ENCODE results near the gene ID1. TPM values are rescaled to one million over a fixed set of nuclear protein-coding genes. Genes with fewer than 3 reads are reported as not detected.

Gene ID1, protein sequence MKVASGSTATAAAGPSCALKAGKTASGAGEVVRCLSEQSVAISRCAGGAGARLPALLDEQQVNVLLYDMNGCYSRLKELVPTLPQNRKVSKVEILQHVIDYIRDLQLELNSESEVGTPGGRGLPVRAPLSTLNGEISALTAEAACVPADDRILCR
- 2.3 and 2.4 TPM in 2 replicates for total RNA-seq

DNA sequence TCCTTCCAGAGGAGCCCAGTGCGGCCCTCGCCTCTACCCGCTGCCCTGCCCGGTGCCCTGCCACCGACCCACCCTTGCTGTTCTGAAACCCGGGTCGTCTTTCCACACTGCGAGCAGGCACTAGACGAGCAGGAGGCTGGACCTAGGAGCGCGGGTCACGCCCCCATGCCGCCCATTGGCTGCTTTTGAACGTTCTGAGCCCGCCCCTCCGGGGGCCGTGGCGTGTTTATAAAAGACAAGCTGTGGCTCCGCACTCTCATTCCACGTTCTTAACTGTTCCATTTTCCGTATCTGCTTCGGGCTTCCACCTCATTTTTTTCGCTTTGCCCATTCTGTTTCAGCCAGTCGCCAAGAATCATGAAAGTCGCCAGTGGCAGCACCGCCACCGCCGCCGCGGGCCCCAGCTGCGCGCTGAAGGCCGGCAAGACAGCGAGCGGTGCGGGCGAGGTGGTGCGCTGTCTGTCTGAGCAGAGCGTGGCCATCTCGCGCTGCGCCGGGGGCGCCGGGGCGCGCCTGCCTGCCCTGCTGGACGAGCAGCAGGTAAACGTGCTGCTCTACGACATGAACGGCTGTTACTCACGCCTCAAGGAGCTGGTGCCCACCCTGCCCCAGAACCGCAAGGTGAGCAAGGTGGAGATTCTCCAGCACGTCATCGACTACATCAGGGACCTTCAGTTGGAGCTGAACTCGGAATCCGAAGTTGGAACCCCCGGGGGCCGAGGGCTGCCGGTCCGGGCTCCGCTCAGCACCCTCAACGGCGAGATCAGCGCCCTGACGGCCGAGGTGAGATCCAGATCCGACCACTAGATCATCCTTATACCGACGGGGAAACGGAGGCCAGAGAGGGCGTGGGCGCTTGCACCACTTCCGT, at the start of gene ID1:
Gene ID1 (plus strand): TSS at position 259 of the 871 bp plus-strand sequence. CDS start 99 bp downstream, at position 358.

DNA sequence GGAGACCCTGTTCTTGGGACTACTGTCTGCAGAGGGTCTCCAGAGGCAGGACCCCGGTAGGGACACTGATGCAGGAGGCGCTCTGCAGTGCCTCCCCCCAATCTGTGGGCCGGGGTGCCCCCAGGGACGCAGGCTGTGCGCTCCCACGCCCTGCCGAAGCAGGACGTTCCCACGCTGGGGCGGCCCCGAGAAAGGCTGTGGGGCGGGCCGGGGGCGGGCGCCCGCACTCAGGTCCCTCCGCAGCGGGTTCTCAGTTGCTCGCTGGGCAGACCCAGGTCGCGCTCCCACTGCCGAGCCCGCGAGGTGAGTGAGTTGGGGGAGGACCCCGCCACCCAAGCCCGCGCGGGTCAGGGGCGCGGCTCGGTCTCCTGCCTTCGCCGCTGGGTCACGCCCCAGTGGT, 32.6 kb downstream of the ID1 start, which contains the start of gene COX4I2:
Gene COX4I2 (plus strand): TSS at position 253 of the 400 bp plus-strand sequence. CDS start 1,106 bp downstream, outside the sequence.

Small RNA genes within 50 kb of the gene (small RNA-seq; reads per million reads assigned to genes)
- gene MIR3193: not detected

Other genes with a start within 250 kb of the ID1 start
- not detected in 2 replicates for gene DEFB118, start 236.7 kb upstream of the ID1 start, total RNA-seq
- gene DEFB119, start 214.7 kb upstream of the ID1 start, total RNA-seq: not detected in 2 replicates
- gene DEFB121, start 199.1 kb upstream of the ID1 start, total RNA-seq: not detected in 2 replicates
- not detected in 2 replicates for gene DEFB123, start 164.7 kb upstream of the ID1 start, total RNA-seq
- not detected in 2 replicates for gene DEFB124, start 130.2 kb upstream of the ID1 start, total RNA-seq
- gene REM1, start 130.0 kb upstream of the ID1 start, total RNA-seq: not detected in 2 replicates
- 74.2 and 94.0 TPM in 2 replicates for gene HM13, start 90.8 kb upstream of the ID1 start, total RNA-seq
- not detected in 2 replicates for gene COX4I2, start 32.6 kb downstream of the ID1 start, total RNA-seq
- gene BCL2L1, start 117.6 kb downstream of the ID1 start, total RNA-seq: 73.4 and 115 TPM in 2 replicates
- 11.4 and 26.5 TPM in 2 replicates for gene TPX2, start 134.0 kb downstream of the ID1 start, total RNA-seq
- 0.22 TPM in 1 of 2 replicates, not detected in the other for gene MYLK2, start 214.1 kb downstream of the ID1 start, total RNA-seq
- gene FOXS1, start 240.3 kb downstream of the ID1 start, total RNA-seq: not detected in 2 replicates

Data from placental epithelial cell (primary cell).